ENCODE measurements around the gene SNAPC2. TPM values are rescaled to one million over a fixed set of nuclear protein-coding genes. Genes with fewer than 3 reads are reported as not detected.

SNAPC2 gene
- total RNA-seq, 2 experiments from 2014 or later, result 18.6 to 19.0 TPM

DNA sequence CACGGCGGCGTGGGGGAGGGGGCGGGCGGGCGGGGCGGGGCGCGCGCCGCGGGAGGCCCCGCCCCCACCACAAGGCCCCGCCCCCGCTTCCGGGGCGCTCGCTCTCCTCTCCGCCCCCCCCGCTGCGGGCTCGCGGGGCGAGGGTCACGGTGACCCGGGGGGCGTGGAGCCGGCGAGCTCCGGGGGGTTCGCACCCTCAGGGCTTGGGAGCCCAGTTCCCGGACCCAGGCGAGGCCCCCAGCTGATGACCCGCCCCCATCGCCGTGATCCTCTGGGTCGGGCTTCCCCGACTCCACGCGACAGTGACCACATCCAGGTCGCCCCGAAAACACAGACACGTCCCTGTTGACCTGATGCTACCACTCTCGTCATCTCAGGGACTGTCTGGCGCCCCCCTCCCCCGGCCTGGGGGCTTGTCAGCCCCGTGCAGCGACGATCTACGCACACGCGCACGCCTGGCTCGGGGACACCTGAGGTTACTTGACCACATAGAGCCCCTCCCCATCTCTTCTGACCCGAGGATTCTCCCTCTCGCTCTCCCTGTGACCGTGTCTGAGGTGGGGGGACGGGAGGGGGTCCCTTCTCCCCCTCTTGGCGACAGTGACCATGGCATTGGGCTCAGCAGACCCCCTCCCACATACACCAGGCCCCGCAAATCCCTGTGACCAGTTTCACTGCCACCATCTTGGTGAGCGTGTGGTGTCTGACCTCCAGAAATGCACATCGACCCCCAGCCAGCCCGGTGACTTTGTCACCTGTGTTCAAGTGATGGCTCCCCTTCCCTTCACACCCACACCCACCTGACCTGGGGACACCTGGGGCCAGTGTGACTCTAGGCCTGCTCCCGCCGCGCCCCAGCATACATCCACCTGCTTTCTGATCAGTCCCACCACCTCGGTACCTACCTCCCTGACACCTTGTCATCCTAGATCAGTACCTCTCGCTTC lies 15.8 kb upstream of the SNAPC2 start:
- Mint-ChIP-seq H3K27ac (peak overlapping the region; percentile 95), H3K9me3 (ENCODE audit: insufficient read depth) (no peaks in the 10 kb centered on the region), H3K27me3 (ENCODE audit: low read depth) (no peaks in the 10 kb centered on the region), H3K36me3 (ENCODE audit: low read depth) (peaks cover 19% of the 10 kb centered on the region), H3K4me3 (peak overlapping the region; percentile 85), H3K4me1 (ENCODE audit: low read depth) (peaks cover 26% of the 10 kb centered on the region)
- ATAC-seq, result peak; percentile 57
- ChIA-PET POLR2A (interaction anchor here (0.7 to 1.5 kb wide), 7 partner anchors 8 to 1015 kb away, joined by 3 to 9 read pairs (median 5); partner anchors contain the start of genes SNAPC2, TGFBR3L and TIMM44), CTCF (interaction anchor here (0.6 to 5.1 kb wide), 13 partner anchors 12 to 234 kb away, joined by 3 to 40 read pairs (median 3); partner anchors contain the start of genes SNAPC2 and TRAPPC5)
- DNase-seq, result peak; percentile 75

- ChIA-PET CTCF (no interaction called here), POLR2A (no interaction called here)
- no peaks in the 10 kb centered on the region for H3K9me3 Mint-ChIP-seq (ENCODE audit: insufficient read depth)
- H3K27ac Mint-ChIP-seq, result peak overlapping the region; percentile 95
- DNase-seq (no peak), ATAC-seq (no peak)
- H3K4me1 Mint-ChIP-seq (ENCODE audit: low read depth), result peaks cover 26% of the 10 kb centered on the region
- no peaks in the 10 kb centered on the region for H3K27me3 Mint-ChIP-seq (ENCODE audit: low read depth)
- peaks cover 19% of the 10 kb centered on the region for H3K36me3 Mint-ChIP-seq (ENCODE audit: low read depth)
- peak overlapping the region; percentile 85 for H3K4me3 Mint-ChIP-seq
Observed at GRCh38 chr19:7905268-7905667, 14.9 kb upstream of the SNAPC2 start.

GRCh38 chr19:7905859-7906258 lies 14.3 kb upstream of the SNAPC2 start:
- peak overlapping the region; percentile 60 for H3K27ac Mint-ChIP-seq
- no peaks in the 10 kb centered on the region for H3K27me3 Mint-ChIP-seq (ENCODE audit: low read depth)
- ATAC-seq (no peak), DNase-seq (no peak)
- ChIA-PET CTCF (no interaction called here), POLR2A (no interaction called here)
- H3K4me3 Mint-ChIP-seq, result peak overlapping the region; percentile 45
- H3K36me3 Mint-ChIP-seq (ENCODE audit: low read depth), result peaks cover 24% of the 10 kb centered on the region
- no peaks in the 10 kb centered on the region for H3K9me3 Mint-ChIP-seq (ENCODE audit: insufficient read depth)
- peaks cover 26% of the 10 kb centered on the region for H3K4me1 Mint-ChIP-seq (ENCODE audit: low read depth)

DNA sequence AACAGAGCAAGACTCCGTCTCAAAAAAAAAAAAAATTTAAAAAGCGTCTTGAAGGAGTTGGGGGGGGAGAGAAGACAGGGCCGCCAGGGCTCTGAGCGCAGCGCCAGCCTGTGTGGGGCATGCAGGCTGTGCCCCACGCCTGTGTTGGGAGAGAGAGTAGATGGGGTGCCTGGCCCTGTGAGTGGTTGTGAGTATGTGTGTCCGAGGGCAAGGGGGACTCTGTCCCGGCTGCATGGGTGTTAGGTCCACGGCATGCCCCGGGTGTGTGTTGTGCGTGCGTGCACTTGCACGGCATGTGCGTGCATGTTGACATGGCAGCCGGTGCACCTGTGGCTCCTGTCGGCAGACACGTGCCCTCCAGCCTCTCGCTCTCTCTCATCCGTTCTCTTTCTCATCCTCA lies 13.0 kb upstream of the SNAPC2 start:
- no peaks in the 10 kb centered on the region for H3K27me3 Mint-ChIP-seq (ENCODE audit: low read depth)

DNA sequence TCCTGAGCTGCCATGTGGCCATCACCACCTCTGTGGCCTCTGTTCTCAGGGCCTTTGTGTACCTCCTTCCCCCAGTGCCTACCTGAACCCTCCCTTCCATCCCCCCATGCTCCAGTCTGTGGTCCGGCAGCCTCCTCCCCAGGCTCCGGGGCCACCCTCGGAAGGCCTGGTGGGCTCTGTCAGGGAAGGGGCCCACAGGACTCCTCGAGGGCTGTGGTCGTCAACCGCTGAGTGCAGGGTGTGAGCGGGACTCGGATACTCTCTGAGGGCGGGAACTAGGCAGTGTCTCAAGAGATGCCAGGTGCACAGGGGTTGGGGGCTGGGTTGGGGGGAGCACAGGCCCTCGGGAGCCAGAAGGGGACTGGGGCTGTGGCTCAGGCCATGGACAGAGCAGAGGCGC lies 12.6 kb upstream of the SNAPC2 start:
- Mint-ChIP-seq H3K27me3 (ENCODE audit: low read depth) (no peaks in the 10 kb centered on the region), H3K4me3 (no peak overlapping the region), H3K4me1 (ENCODE audit: low read depth) (peaks cover 25% of the 10 kb centered on the region), H3K9me3 (ENCODE audit: insufficient read depth) (no peaks in the 10 kb centered on the region), H3K27ac (no peak overlapping the region), H3K36me3 (ENCODE audit: low read depth) (peaks cover 34% of the 10 kb centered on the region)
- no peak for ATAC-seq
- ChIA-PET CTCF (no interaction called here), POLR2A (interaction anchor here (1.3 kb wide), 1 partner anchor 10 kb away, joined by 3 read pairs; no protein-coding TSS in a partner anchor)
- no peak for DNase-seq

More for the DNA sequence above, 13.0 kb upstream of the SNAPC2 start:
- Mint-ChIP-seq H3K9me3 (ENCODE audit: insufficient read depth) (no peaks in the 10 kb centered on the region), H3K27ac (no peak overlapping the region), H3K36me3 (ENCODE audit: low read depth) (peaks cover 34% of the 10 kb centered on the region), H3K4me3 (no peak overlapping the region), H3K4me1 (ENCODE audit: low read depth) (peaks cover 26% of the 10 kb centered on the region)
- DNase-seq, result no peak
- CTCF ChIA-PET, result no interaction called here
- POLR2A ChIA-PET, result interaction anchor here (0.7 kb wide), 1 partner anchor 44 kb away, joined by 3 read pairs; no protein-coding TSS in a partner anchor
- no peak for ATAC-seq

DNA sequence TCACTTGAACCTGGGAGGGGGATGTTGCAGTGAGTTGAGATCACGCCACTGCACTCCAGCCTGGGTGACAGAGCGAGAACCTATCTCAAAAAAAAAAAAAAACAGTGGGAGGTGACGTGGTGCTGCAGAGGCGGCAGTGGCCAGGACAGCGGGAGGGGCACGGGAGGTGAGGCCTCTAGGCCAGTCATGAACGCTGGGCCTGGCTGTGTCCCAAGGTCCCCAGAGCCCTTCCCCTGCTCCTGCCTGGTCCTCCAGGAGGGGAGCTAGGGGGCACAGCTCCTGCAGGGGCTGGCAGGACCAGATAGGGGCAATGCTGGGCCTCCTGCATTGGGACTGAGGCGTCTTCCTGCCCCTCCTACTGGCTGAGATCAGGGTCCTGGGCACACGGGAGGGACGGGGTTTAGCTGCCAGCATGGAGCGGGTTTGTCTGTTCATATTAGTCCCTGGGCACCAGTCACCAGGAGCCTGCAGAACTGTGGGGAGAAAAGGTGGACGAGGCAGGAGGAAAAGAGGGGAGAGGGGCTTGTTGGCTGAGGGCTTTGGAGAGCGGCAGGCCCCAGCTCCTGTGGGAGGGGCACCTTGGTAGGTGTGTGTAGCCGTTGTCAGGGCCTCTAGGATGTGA lies 11.9 kb upstream of the SNAPC2 start:
- Mint-ChIP-seq H3K27ac (no peak overlapping the region), H3K4me1 (ENCODE audit: low read depth) (peaks cover 19% of the 10 kb centered on the region), H3K4me3 (no peak overlapping the region), H3K27me3 (ENCODE audit: low read depth) (no peaks in the 10 kb centered on the region), H3K9me3 (ENCODE audit: insufficient read depth) (no peaks in the 10 kb centered on the region), H3K36me3 (ENCODE audit: low read depth) (peaks cover 39% of the 10 kb centered on the region)
- ATAC-seq (no peak), DNase-seq (no peak)
- ChIA-PET POLR2A (interaction anchor here (1.3 to 1.9 kb wide), 2 partner anchors 10 to 12 kb away, joined by 3 to 6 read pairs; partner anchors contain the start of gene SNAPC2), CTCF (interaction anchor here (0.9 kb wide), 1 partner anchor 13 kb away, joined by 3 read pairs; no protein-coding TSS in a partner anchor)

GRCh38 chr19:7908742-7909461 lies 11.2 kb upstream of the SNAPC2 start:
- CTCF ChIA-PET, result interaction anchor here (0.9 kb wide), 1 partner anchor 12 kb away, joined by 3 read pairs; no protein-coding TSS in a partner anchor
- Mint-ChIP-seq H3K27ac (no peak overlapping the region), H3K4me1 (ENCODE audit: low read depth) (peaks cover 17% of the 10 kb centered on the region), H3K36me3 (ENCODE audit: low read depth) (peaks cover 38% of the 10 kb centered on the region), H3K4me3 (no peak overlapping the region), H3K27me3 (ENCODE audit: low read depth) (no peaks in the 10 kb centered on the region), H3K9me3 (ENCODE audit: insufficient read depth) (no peaks in the 10 kb centered on the region)
- ATAC-seq (no peak), DNase-seq (no peak)
- POLR2A ChIA-PET, result interaction anchor here (1.3 to 1.9 kb wide), 2 partner anchors 9 to 11 kb away, joined by 3 to 6 read pairs; partner anchors contain the start of gene SNAPC2

DNA sequence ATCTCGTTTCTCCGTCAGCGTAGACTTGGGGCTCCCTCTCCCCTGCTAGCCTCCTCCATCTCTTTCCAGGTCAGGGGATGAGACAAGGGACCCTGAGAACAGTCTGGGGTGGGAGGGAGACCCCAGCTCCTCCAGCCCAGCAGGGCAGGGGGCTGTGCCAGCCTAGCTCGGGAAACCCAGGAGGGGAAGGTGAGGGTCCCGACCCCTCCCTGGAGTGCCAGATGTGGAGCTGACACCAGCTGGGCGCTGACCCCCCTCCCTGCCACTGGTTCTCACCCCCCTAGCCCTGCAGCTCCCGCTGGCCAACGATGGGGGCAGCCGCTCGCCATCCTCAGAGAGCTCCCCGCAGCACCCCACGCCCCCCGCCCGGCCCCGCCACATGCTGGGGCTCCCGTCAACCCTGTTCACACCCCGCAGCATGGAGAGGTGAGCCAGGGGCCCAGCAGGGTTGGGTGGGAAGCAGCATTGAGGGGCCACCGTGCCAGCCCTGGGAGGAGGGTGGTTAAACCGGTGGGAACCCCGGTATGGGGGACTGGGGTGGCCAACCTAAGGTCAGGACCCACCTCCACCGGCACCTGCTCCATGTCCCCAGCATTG lies 10.6 kb upstream of the SNAPC2 start:
- ChIA-PET POLR2A (interaction anchor here (1.9 kb wide), 1 partner anchor 10 kb away, joined by 6 read pairs; the partner anchor contains the start of gene SNAPC2), CTCF (no interaction called here)
- H3K4me1 Mint-ChIP-seq (ENCODE audit: low read depth), result peaks cover 13% of the 10 kb centered on the region
- no peak overlapping the region for H3K4me3 Mint-ChIP-seq
- no peaks in the 10 kb centered on the region for H3K27me3 Mint-ChIP-seq (ENCODE audit: low read depth)
- no peak for DNase-seq
- ATAC-seq, result no peak
- H3K9me3 Mint-ChIP-seq (ENCODE audit: insufficient read depth), result no peaks in the 10 kb centered on the region
- H3K27ac Mint-ChIP-seq, result no peak overlapping the region
- H3K36me3 Mint-ChIP-seq (ENCODE audit: low read depth), result peaks cover 37% of the 10 kb centered on the region

- Mint-ChIP-seq H3K27ac (no peak overlapping the region), H3K27me3 (ENCODE audit: low read depth) (peaks cover 3% of the 10 kb centered on the region), H3K9me3 (ENCODE audit: insufficient read depth) (no peaks in the 10 kb centered on the region), H3K4me1 (ENCODE audit: low read depth) (peaks cover 7% of the 10 kb centered on the region), H3K4me3 (no peak overlapping the region), H3K36me3 (ENCODE audit: low read depth) (peaks cover 29% of the 10 kb centered on the region)
- CTCF ChIA-PET, result no interaction called here
- POLR2A ChIA-PET, result no interaction called here
- no peak for DNase-seq
- ATAC-seq, result no peak
Observed at GRCh38 chr19:7910321-7911161, 9.6 kb upstream of the SNAPC2 start.

DNA sequence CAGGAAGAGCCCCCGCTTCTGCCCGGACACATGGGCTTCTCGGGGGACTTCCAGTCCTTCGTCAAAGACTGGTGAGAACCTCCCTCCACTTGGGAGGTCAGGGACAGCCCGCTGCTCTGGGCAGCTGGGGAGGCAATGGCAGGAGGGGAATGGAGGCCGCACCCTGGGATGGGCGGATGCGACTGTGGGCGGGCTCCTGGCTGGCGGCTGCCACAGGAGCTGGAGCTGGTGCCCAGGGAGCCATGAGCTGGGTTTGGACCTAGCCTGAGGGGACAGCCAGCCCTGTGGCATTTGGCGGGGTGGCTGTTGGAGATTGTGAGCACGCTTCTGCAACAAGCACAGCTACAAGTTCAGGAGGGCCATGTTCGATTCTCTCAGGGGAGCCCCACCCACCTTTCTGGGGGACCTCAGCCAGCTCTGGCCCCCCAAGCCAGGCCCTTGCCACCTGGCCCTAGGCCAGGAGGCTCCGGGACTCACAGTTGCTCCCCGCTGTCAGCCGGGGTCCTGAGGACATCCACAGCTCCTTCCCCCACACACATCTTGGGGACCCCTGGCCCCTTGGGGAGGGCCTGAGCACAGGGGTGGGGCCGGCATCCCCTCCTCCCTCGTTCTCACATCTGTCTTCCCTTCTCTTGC lies 8.5 kb upstream of the SNAPC2 start:
- no peak for ATAC-seq

More for the DNA sequence above, 8.5 kb upstream of the SNAPC2 start:
- H3K36me3 Mint-ChIP-seq (ENCODE audit: low read depth), result peaks cover 26% of the 10 kb centered on the region
- peaks cover 8% of the 10 kb centered on the region for H3K4me1 Mint-ChIP-seq (ENCODE audit: low read depth)
- no peak overlapping the region for H3K27ac Mint-ChIP-seq
- ChIA-PET CTCF (interaction anchor here (0.6 to 1.0 kb wide), 2 partner anchors 10 to 32 kb away, joined by 3 read pairs; partner anchors contain the start of gene TIMM44), POLR2A (interaction anchor here (1.1 to 1.3 kb wide), 2 partner anchors 8 to 9 kb away, joined by 3 read pairs; partner anchors contain the start of genes MAP2K7 and SNAPC2)
- no peak overlapping the region for H3K4me3 Mint-ChIP-seq
- H3K27me3 Mint-ChIP-seq (ENCODE audit: low read depth), result peaks cover 8% of the 10 kb centered on the region
- no peaks in the 10 kb centered on the region for H3K9me3 Mint-ChIP-seq (ENCODE audit: insufficient read depth)
- no peak for DNase-seq
